Subcutaneous adipose tissue (tissue), 4 donors: ENCODE data around the gene SEMA4D. TPM values are rescaled to one million over a fixed set of nuclear protein-coding genes. Genes with fewer than 3 reads are reported as not detected.

Experiments used
- CTCF ChIP-seq: fragments of 450-650 bp; IDR thresholded peaks from one replicate; pipeline ENCODE4 v1.5.1; 2016; ENCODE audit warnings: low read depth, mild to moderate bottlenecking, control low read depth, antibody characterized with exemption, moderate library complexity
- total RNA-seq, 4 donors: library from RNA; depleted of rRNA; stranded (reverse); fragments of >200 nt; gene quantifications; one replicate each; pipeline ENCODE4 v1.1.0, GENCODE V29; 2016

Gene SEMA4D
- total RNA-seq, 4 donors from 2014 or later = 6.0 to 18.3 (median 10.9) TPM

- TF ChIP-seq CTCF = no peak
These were observed 65.8 kb downstream of the SEMA4D start for GRCh38 chr9:89431930-89432725.

- no peak for TF ChIP-seq CTCF
These were observed 66.9 kb downstream of the SEMA4D start for GRCh38 chr9:89430995-89431394.

- no peak for TF ChIP-seq CTCF
These were observed 68.7 kb downstream of the SEMA4D start for GRCh38 chr9:89428901-89429890.

GRCh38 chr9:89428222-89428761 lies 69.6 kb downstream of the SEMA4D start:
- TF ChIP-seq CTCF = no peak

GRCh38 chr9:89427621-89428221 lies 70.2 kb downstream of the SEMA4D start:
- no peak for TF ChIP-seq CTCF

GRCh38 chr9:89426384-89426961 lies 71.4 kb downstream of the SEMA4D start:
- TF ChIP-seq CTCF = no peak
